ENCODE measurements around the gene ZCCHC14.
"Not testable (repeated sequence)": the region's sequence is repeated elsewhere in the genome, so short reads cannot be mapped to it uniquely, and the experiment has no call there.

ZCCHC14 gene

DNA sequence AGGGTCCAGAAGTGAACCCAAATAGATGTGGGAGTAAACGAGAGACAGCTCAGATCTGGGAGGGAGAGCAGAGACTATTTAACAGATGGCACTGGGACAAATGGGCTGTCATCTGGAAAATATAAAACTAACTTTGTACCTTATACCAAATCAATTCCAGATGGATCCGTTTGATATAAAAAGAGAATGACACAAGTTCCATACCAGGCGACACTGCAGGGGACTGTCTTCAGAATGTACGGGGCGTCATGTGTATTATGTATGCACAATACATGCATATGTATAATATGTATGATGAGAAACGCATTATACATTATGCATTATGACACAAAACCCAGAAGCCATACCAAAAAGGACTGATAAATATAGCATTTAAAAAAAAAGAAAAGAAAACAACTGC, 10.2 kb downstream of the ZCCHC14 start:
- H2AK5ac ChIP-seq (ENCODE audit: low read length, severe bottlenecking); H4K91ac ChIP-seq (ENCODE audit: low read length); H4K8ac ChIP-seq (ENCODE audit: low read length); DNase-seq; H2BK120ac ChIP-seq (ENCODE audit: low read depth, low read length); H3K4ac ChIP-seq (ENCODE audit: low read depth in 1 of 2, low read length in 2 of 2); H2BK15ac ChIP-seq (ENCODE audit: low read depth, poor library complexity, severe bottlenecking); H3K18ac ChIP-seq (ENCODE audit: low read depth in 1 of 2, low read length in 2 of 2); H2AFZ ChIP-seq (ENCODE audit: low read depth, low read length); H2BK12ac ChIP-seq (ENCODE audit: low read length in 2 of 2); H3K14ac ChIP-seq (ENCODE audit: low read length in 2 of 2); H3K4me2 ChIP-seq (ENCODE audit: low read length, poor library complexity, severe bottlenecking); H2BK5ac ChIP-seq (ENCODE audit: low read depth, low read length, poor library complexity, severe bottlenecking); H3K27ac ChIP-seq (ENCODE audit: low read length, poor library complexity, severe bottlenecking); H3K27me3 ChIP-seq (ENCODE audit: control insufficient read depth in 1 of 2, insufficient read depth in 1 of 2, low read length in 2 of 2); H3K23ac ChIP-seq (ENCODE audit: low read length in 2 of 2); H3K9me3 ChIP-seq (ENCODE audit: control insufficient read depth, low read length): not testable (repeated sequence)
- Histone ChIP-seq H3K4me1 (ENCODE audit: control insufficient read depth, insufficient read depth, low read depth, low read length) (peaks cover 21% of the 10 kb centered on the region), H3K4me3 (ENCODE audit: insufficient read depth in 1 of 2, low read depth in 1 of 2, low read length in 2 of 2) (peak overlapping the region in 1 of 2 experiments; percentile 59), H3K36me3 (ENCODE audit: control insufficient read depth in 1 of 2, insufficient read depth in 2 of 2, low read depth in 1 of 2, low read length in 2 of 2) (peaks cover 9 to 20% of the 10 kb centered on the region in 2 experiments), H3K79me1 (replicated peaks; ENCODE audit: low read length, poor library complexity, severe bottlenecking) (peaks cover 14% of the 10 kb centered on the region), H3K9ac (ENCODE audit: low read length) (peak overlapping the region; percentile 74)
- 100% methylated on average over 1 of the region's 6 CpGs for WGBS

- no peak overlapping the region for H4K91ac ChIP-seq (ENCODE audit: low read length)
- no peak for DNase-seq
- no peak overlapping the region for H2AFZ ChIP-seq (ENCODE audit: low read depth, low read length)
- H3K23ac ChIP-seq (ENCODE audit: low read length in 2 of 2): no peak overlapping the region
- H2AK5ac ChIP-seq (ENCODE audit: low read length, severe bottlenecking): no peak overlapping the region
- H3K4me2 ChIP-seq (ENCODE audit: low read length, poor library complexity, severe bottlenecking): no peak overlapping the region
- H2BK15ac ChIP-seq (ENCODE audit: low read depth, poor library complexity, severe bottlenecking): no peak overlapping the region
- H3K36me3 ChIP-seq (ENCODE audit: control insufficient read depth in 1 of 2, insufficient read depth in 2 of 2, low read depth in 1 of 2, low read length in 2 of 2): peaks cover 5 to 20% of the 10 kb centered on the region in 2 experiments
- no peak overlapping the region for H4K8ac ChIP-seq (ENCODE audit: low read length)
- no peak overlapping the region for H3K18ac ChIP-seq (ENCODE audit: low read depth in 1 of 2, low read length in 2 of 2)
- H3K9ac ChIP-seq (ENCODE audit: low read length): peak overlapping the region; percentile 74
- no peak overlapping the region for H3K14ac ChIP-seq (ENCODE audit: low read length in 2 of 2)
- peaks cover 19% of the 10 kb centered on the region for H3K4me1 ChIP-seq (ENCODE audit: control insufficient read depth, insufficient read depth, low read depth, low read length)
- peaks cover 15% of the 10 kb centered on the region for H3K79me1 ChIP-seq (replicated peaks; ENCODE audit: low read length, poor library complexity, severe bottlenecking)
- H2BK120ac ChIP-seq (ENCODE audit: low read depth, low read length): no peak overlapping the region
- whole genome bisulfite sequencing: 98% methylated on average over 9 of the region's 9 CpGs
- H3K4ac ChIP-seq (ENCODE audit: low read depth in 1 of 2, low read length in 2 of 2): no peak overlapping the region
- peak overlapping the region in 1 of 2 experiments; percentile 59 for H3K4me3 ChIP-seq (ENCODE audit: insufficient read depth in 1 of 2, low read depth in 1 of 2, low read length in 2 of 2)
- H3K27ac ChIP-seq (ENCODE audit: low read length, poor library complexity, severe bottlenecking): no peak overlapping the region
- no peaks in the 10 kb centered on the region for H3K9me3 ChIP-seq (ENCODE audit: control insufficient read depth, low read length)
- no peak overlapping the region for H2BK5ac ChIP-seq (ENCODE audit: low read depth, low read length, poor library complexity, severe bottlenecking)
- no peak overlapping the region for H2BK12ac ChIP-seq (ENCODE audit: low read length in 2 of 2)
- no peaks in the 10 kb centered on the region for H3K27me3 ChIP-seq (ENCODE audit: control insufficient read depth in 1 of 2, insufficient read depth in 1 of 2, low read length in 2 of 2)
Measured at GRCh38 chr16:87482266-87482665, 10.6 kb downstream of the ZCCHC14 start.

- H2BK12ac ChIP-seq (ENCODE audit: low read length in 2 of 2); H3K23ac ChIP-seq (ENCODE audit: low read length in 2 of 2); H2BK15ac ChIP-seq (ENCODE audit: low read depth, poor library complexity, severe bottlenecking); H4K8ac ChIP-seq (ENCODE audit: low read length); H3K4me2 ChIP-seq (ENCODE audit: low read length, poor library complexity, severe bottlenecking); H3K18ac ChIP-seq (ENCODE audit: low read depth in 1 of 2, low read length in 2 of 2); DNase-seq; H2BK120ac ChIP-seq (ENCODE audit: low read depth, low read length); H3K27ac ChIP-seq (ENCODE audit: low read length, poor library complexity, severe bottlenecking); H2AFZ ChIP-seq (ENCODE audit: low read depth, low read length); H2AK5ac ChIP-seq (ENCODE audit: low read length, severe bottlenecking); H3K27me3 ChIP-seq (ENCODE audit: control insufficient read depth in 1 of 2, insufficient read depth in 1 of 2, low read length in 2 of 2); H3K14ac ChIP-seq (ENCODE audit: low read length in 2 of 2); H4K91ac ChIP-seq (ENCODE audit: low read length); H3K9me3 ChIP-seq (ENCODE audit: control insufficient read depth, low read length); H2BK5ac ChIP-seq (ENCODE audit: low read depth, low read length, poor library complexity, severe bottlenecking); H3K4ac ChIP-seq (ENCODE audit: low read depth in 1 of 2, low read length in 2 of 2): not testable (repeated sequence)
- Histone ChIP-seq H3K36me3 (ENCODE audit: control insufficient read depth in 1 of 2, insufficient read depth in 2 of 2, low read depth in 1 of 2, low read length in 2 of 2) (peaks cover 4 to 20% of the 10 kb centered on the region in 2 experiments), H3K79me1 (replicated peaks; ENCODE audit: low read length, poor library complexity, severe bottlenecking) (peaks cover 15% of the 10 kb centered on the region), H3K4me3 (ENCODE audit: insufficient read depth in 1 of 2, low read depth in 1 of 2, low read length in 2 of 2) (peak overlapping the region in 1 of 2 experiments; percentile 59), H3K4me1 (ENCODE audit: control insufficient read depth, insufficient read depth, low read depth, low read length) (peaks cover 17% of the 10 kb centered on the region), H3K9ac (ENCODE audit: low read length) (peak overlapping the region; percentile 74)
- WGBS: 76% methylated on average over 5 of the region's 5 CpGs
Measured at GRCh38 chr16:87481711-87482110, 11.1 kb downstream of the ZCCHC14 start.

- not testable (repeated sequence) for H2BK5ac ChIP-seq (ENCODE audit: low read depth, low read length, poor library complexity, severe bottlenecking); H3K27ac ChIP-seq (ENCODE audit: low read length, poor library complexity, severe bottlenecking); H2BK120ac ChIP-seq (ENCODE audit: low read depth, low read length); H2AK5ac ChIP-seq (ENCODE audit: low read length, severe bottlenecking); H2AFZ ChIP-seq (ENCODE audit: low read depth, low read length); H3K4me2 ChIP-seq (ENCODE audit: low read length, poor library complexity, severe bottlenecking); H3K4me1 ChIP-seq (ENCODE audit: control insufficient read depth, insufficient read depth, low read depth, low read length); H3K9ac ChIP-seq (ENCODE audit: low read length); H3K9me3 ChIP-seq (ENCODE audit: control insufficient read depth, low read length); H4K8ac ChIP-seq (ENCODE audit: low read length); H3K18ac ChIP-seq (ENCODE audit: low read depth in 1 of 2, low read length in 2 of 2); H3K23ac ChIP-seq (ENCODE audit: low read length in 2 of 2); H3K4me3 ChIP-seq (ENCODE audit: insufficient read depth in 1 of 2, low read depth in 1 of 2, low read length in 2 of 2); H3K27me3 ChIP-seq (ENCODE audit: control insufficient read depth in 1 of 2, insufficient read depth in 1 of 2, low read length in 2 of 2); H3K14ac ChIP-seq (ENCODE audit: low read length in 2 of 2); H3K4ac ChIP-seq (ENCODE audit: low read depth in 1 of 2, low read length in 2 of 2); DNase-seq
- Histone ChIP-seq H2BK15ac (ENCODE audit: low read depth, poor library complexity, severe bottlenecking) (peak overlapping the region; percentile 52), H3K36me3 (ENCODE audit: control insufficient read depth in 1 of 2, insufficient read depth in 2 of 2, low read depth in 1 of 2, low read length in 2 of 2) (peaks cover 9 to 21% of the 10 kb centered on the region in 2 experiments), H3K79me1 (replicated peaks; ENCODE audit: low read length, poor library complexity, severe bottlenecking) (peaks cover 26% of the 10 kb centered on the region), H4K91ac (ENCODE audit: low read length) (peak overlapping the region; percentile 92), H2BK12ac (ENCODE audit: low read length in 2 of 2) (peak overlapping the region in 1 of 2 experiments; percentile 71)
- WGBS: 97% methylated on average over 29 of the region's 30 CpGs
Measured at GRCh38 chr16:87477209-87477981, 15.4 kb downstream of the ZCCHC14 start.

All from mesenchymal stem cell (in vitro differentiated cells and primary cell).